Calu3 (cell line): Measurements from ENCODE around the gene SEMA5A. TPM values are rescaled to one million over a fixed set of nuclear protein-coding genes. Genes with fewer than 3 reads are reported as not detected.

Experiments
- BruUV-seq: library from RNA; stranded (reverse); fragments of 400-500 nt; replicated peaks from 2 replicates; lab custom pipeline; 2021; lab: Mats Ljungman, UMichigan
- CTCF ChIA-PET: fragments of 300-600 bp; sonication (Branson Sonifier 250); formaldehyde crosslinking; loops from one replicate; lab custom pipeline; 2022; ENCODE audit warnings: antibody characterized with exemption; lab: Charles Lee
- DNase-seq: peaks from one replicate; pipeline ENCODE4 v3.0.0; 2022
- H3K27ac Mint-ChIP-seq: one replicate; pipeline ENCODE4 v1.8.0; 2022; ENCODE audit warnings: mixed read lengths; ENCODE audit not compliant: unreplicated experiment
- H3K27me3 Mint-ChIP-seq: one replicate; pipeline ENCODE4 v1.8.0; 2022; ENCODE audit warnings: mixed read lengths; ENCODE audit not compliant: unreplicated experiment
- H3K36me3 Mint-ChIP-seq: one replicate; pipeline ENCODE4 v1.8.0; 2022; ENCODE audit warnings: mild to moderate bottlenecking, moderate library complexity, mixed read lengths; ENCODE audit not compliant: insufficient read depth, unreplicated experiment
- H3K4me1 Mint-ChIP-seq: one replicate; pipeline ENCODE4 v1.8.0; 2022; ENCODE audit warnings: mild to moderate bottlenecking, low read depth, mixed read lengths; ENCODE audit not compliant: unreplicated experiment
- H3K4me3 Mint-ChIP-seq: one replicate; pipeline ENCODE4 v1.8.0; 2022; ENCODE audit warnings: mild to moderate bottlenecking, low read depth, moderate library complexity, mixed read lengths; ENCODE audit not compliant: unreplicated experiment
- H3K9me3 Mint-ChIP-seq: one replicate; pipeline ENCODE4 v1.8.0; 2022; ENCODE audit warnings: low read depth, mixed read lengths; ENCODE audit not compliant: unreplicated experiment
- intact Hi-C: fragments of 100-400 bp; cut with micrococcal nuclease; formaldehyde crosslinking; loops from one replicate; pipeline ENCODE4 v1.10.0; 2022; ENCODE audit not compliant: unreplicated experiment
- total RNA-seq: library from RNA; stranded (reverse); gene quantifications from 2 replicates; pipeline ENCODE4 v1.2.3, GENCODE V29; 2022
- TF ChIP-seq, protein P1 (sequence below): fragments of 200-600 bp; IDR thresholded peaks from one replicate; pipeline ENCODE4 v1.8.0; 2022; ENCODE audit warnings: antibody characterized with exemption; ENCODE audit not compliant: unreplicated experiment

SEMA5A gene
- total RNA-seq, 1 experiment from 2014 or later = 0.52 TPM

- no peak for DNase-seq
- Mint-ChIP-seq H3K36me3 (no peaks in the 10 kb centered on the region), H3K4me1 (no peaks in the 10 kb centered on the region), H3K27ac (no peak overlapping the region), H3K9me3 (peaks cover 7% of the 10 kb centered on the region), H3K27me3 (no peaks in the 10 kb centered on the region), H3K4me3 (no peak overlapping the region)
- BruUV-seq = no TSS peak
- CTCF ChIA-PET = no interaction called here
- intact Hi-C loops = no loop called here
- TF ChIP-seq, protein P1, sequence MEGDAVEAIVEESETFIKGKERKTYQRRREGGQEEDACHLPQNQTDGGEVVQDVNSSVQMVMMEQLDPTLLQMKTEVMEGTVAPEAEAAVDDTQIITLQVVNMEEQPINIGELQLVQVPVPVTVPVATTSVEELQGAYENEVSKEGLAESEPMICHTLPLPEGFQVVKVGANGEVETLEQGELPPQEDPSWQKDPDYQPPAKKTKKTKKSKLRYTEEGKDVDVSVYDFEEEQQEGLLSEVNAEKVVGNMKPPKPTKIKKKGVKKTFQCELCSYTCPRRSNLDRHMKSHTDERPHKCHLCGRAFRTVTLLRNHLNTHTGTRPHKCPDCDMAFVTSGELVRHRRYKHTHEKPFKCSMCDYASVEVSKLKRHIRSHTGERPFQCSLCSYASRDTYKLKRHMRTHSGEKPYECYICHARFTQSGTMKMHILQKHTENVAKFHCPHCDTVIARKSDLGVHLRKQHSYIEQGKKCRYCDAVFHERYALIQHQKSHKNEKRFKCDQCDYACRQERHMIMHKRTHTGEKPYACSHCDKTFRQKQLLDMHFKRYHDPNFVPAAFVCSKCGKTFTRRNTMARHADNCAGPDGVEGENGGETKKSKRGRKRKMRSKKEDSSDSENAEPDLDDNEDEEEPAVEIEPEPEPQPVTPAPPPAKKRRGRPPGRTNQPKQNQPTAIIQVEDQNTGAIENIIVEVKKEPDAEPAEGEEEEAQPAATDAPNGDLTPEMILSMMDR = no peak
Measured at GRCh38 chr5:9454491-9454890, 91.4 kb downstream of the SEMA5A start.

DNA sequence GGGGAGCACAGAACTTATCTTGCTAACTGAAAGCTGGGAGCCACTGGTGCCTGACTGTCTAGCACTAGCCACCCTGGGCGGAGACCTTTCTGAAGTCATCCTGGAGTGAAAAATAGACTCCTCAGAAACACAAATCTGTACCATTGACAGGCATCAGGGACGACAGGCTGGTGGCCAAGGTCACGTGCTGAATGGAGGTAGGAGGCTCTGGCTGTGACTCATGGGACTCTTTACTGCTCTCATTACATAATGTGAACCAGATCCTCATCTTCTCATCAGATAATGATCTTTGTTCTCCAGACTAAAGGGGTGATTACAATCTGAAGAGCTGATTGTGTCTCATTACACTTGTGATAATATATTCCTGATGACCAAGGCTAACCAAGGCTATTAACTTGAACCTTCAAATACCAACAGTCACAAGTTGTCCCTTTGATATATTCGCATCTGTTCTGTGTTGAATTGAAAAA, 91.8 kb downstream of the SEMA5A start:
- CTCF ChIA-PET = no interaction called here
- Mint-ChIP-seq H3K27ac (no peak overlapping the region), H3K27me3 (no peaks in the 10 kb centered on the region), H3K4me3 (no peak overlapping the region), H3K4me1 (no peaks in the 10 kb centered on the region), H3K36me3 (no peaks in the 10 kb centered on the region), H3K9me3 (peaks cover 7% of the 10 kb centered on the region)
- intact Hi-C loops = no loop called here
- no TSS peak for BruUV-seq
- TF ChIP-seq, protein P1 = no peak
- no peak for DNase-seq

DNA sequence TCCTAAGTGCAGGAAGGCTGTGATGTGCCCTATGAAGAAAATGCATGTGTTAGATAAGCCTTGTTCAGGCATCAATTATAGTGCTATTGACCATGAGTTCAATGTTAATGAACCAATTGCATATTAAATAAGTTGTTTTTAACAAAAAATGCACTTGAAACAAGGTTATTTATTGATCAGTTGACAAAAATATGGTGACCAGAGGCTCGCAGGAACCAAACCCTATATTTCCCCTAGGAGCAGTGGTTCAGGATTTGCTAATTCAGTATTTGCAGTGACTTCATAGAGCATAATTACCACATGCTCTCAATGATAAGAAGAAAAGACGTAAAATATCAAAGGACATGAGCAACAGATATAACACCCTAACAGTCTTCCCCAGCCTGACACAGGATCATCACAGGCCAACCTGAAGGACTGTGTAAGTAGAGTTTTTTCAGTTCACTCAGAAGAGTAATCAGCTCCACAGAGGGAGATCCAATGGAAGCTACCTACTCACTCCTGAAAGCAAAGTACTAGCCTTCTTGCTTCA, 92.3 kb downstream of the SEMA5A start:
- no peak overlapping the region for H3K4me3 Mint-ChIP-seq

GRCh38 chr5:9452181-9452580, 93.7 kb downstream of the SEMA5A start:
- no TSS peak for BruUV-seq
- Mint-ChIP-seq H3K9me3 (peaks cover 8% of the 10 kb centered on the region), H3K4me1 (no peaks in the 10 kb centered on the region), H3K27ac (no peak overlapping the region), H3K36me3 (no peaks in the 10 kb centered on the region), H3K27me3 (no peaks in the 10 kb centered on the region), H3K4me3 (no peak overlapping the region)
- DNase-seq = no peak
- intact Hi-C loops = no loop called here
- TF ChIP-seq, protein P1 = no peak
- CTCF ChIA-PET = no interaction called here

More for the DNA sequence above, 92.3 kb downstream of the SEMA5A start:
- CTCF ChIA-PET = no interaction called here
- TF ChIP-seq, protein P1 = no peak
- Mint-ChIP-seq H3K27me3 (no peaks in the 10 kb centered on the region), H3K27ac (no peak overlapping the region), H3K4me1 (no peaks in the 10 kb centered on the region), H3K9me3 (peaks cover 7% of the 10 kb centered on the region), H3K36me3 (no peaks in the 10 kb centered on the region)
- BruUV-seq = no TSS peak
- intact Hi-C loops = no loop called here
- DNase-seq = no peak
